Activated CD4-positive, alpha-beta memory T cell treated with anti-CD3 and anti-CD28 coated beads for 36 hours (primary cell): Measurements from ENCODE around the gene ZNF688. TPM values are rescaled to one million over a fixed set of nuclear protein-coding genes. Genes with fewer than 3 reads are reported as not detected.
"Not testable (repeated sequence)": the region's sequence is repeated elsewhere in the genome, so short reads cannot be mapped to it uniquely, and the experiment has no call there.

ENCODE experiments used
- CTCF ChIA-PET: fragments of 350-600 bp; sonication (Branson Sonifier 250); formaldehyde crosslinking; loops from one replicate; lab custom pipeline; 2021; ENCODE audit warnings: antibody characterized with exemption, inconsistent platforms; lab: Charles Lee
- POLR2A ChIA-PET: fragments of 350-600 bp; sonication (Branson Sonifier 250); formaldehyde crosslinking; loops from one replicate; lab custom pipeline; 2021; ENCODE audit warnings: antibody characterized with exemption; lab: Charles Lee
- DNase-seq: peaks from one replicate; pipeline ENCODE4 v3.0.0-alpha.2; 2020
- H3K27ac Mint-ChIP-seq: one replicate; pipeline ENCODE4 v1.8.0; 2021; ENCODE audit warnings: mixed read lengths
- H3K27me3 Mint-ChIP-seq: one replicate; pipeline ENCODE4 v1.8.0; 2021; ENCODE audit warnings: mixed read lengths
- H3K36me3 Mint-ChIP-seq: one replicate; pipeline ENCODE4 v1.8.0; 2021; ENCODE audit warnings: mixed read lengths
- H3K4me1 Mint-ChIP-seq: one replicate; pipeline ENCODE4 v1.8.0; 2021; ENCODE audit warnings: low read depth, mixed read lengths
- H3K4me3 Mint-ChIP-seq: one replicate; pipeline ENCODE4 v1.8.0; 2021; ENCODE audit warnings: mild to moderate bottlenecking, mixed read lengths
- H3K9me3 Mint-ChIP-seq: one replicate; pipeline ENCODE4 v1.8.0; 2021; ENCODE audit warnings: mixed read lengths
- intact Hi-C: fragments of 100-400 bp; cut with micrococcal nuclease; formaldehyde crosslinking; loops from one replicate; pipeline ENCODE4 v1.15.1; 2023
- total RNA-seq, 2 experiments: library from RNA; stranded (reverse); gene quantifications; one replicate each; pipeline ENCODE4 v1.2.3, GENCODE V29; 2021

Gene ZNF688
- total RNA-seq, 2 experiments from 2014 or later = 9.2 to 9.3 TPM

- Mint-ChIP-seq H3K36me3 (peaks cover 23% of the 10 kb centered on the region), H3K4me3 (no peak overlapping the region), H3K27me3 (no peaks in the 10 kb centered on the region), H3K9me3 (no peaks in the 10 kb centered on the region), H3K4me1 (peaks cover 21% of the 10 kb centered on the region), H3K27ac (no peak overlapping the region)
- POLR2A ChIA-PET = interaction anchor here (2.5 kb wide), 1 partner anchor 11 kb away, joined by 14 read pairs; the partner anchor contains the start of gene ZNF747
- intact Hi-C loops = loop anchor here (5.0 kb wide), 1 partner anchor 37 kb away; no protein-coding TSS in a partner anchor
- DNase-seq = no peak
- CTCF ChIA-PET = interaction anchor here (1.0 to 1.6 kb wide), 2 partner anchors 74 to 106 kb away, joined by 3 to 8 read pairs; no protein-coding TSS in a partner anchor
Measured at GRCh38 chr16:30523768-30524574, 47.5 kb downstream of the ZNF688 start.

GRCh38 chr16:30522702-30523463 lies 48.6 kb downstream of the ZNF688 start:
- not testable (repeated sequence) for DNase-seq, H3K27me3 Mint-ChIP-seq, H3K4me3 Mint-ChIP-seq, H3K9me3 Mint-ChIP-seq, H3K27ac Mint-ChIP-seq
- POLR2A ChIA-PET = interaction anchor here (1.0 kb wide), 2 partner anchors 75 to 93 kb away, joined by 3 read pairs; partner anchors contain the start of gene DCTPP1
- CTCF ChIA-PET = interaction anchor here (1.0 to 2.1 kb wide), 2 partner anchors 76 to 105 kb away, joined by 3 to 8 read pairs; no protein-coding TSS in a partner anchor
- intact Hi-C loops = loop anchor here (5.0 kb wide), 1 partner anchor 36 kb away; no protein-coding TSS in a partner anchor
- H3K4me1 Mint-ChIP-seq = peaks cover 19% of the 10 kb centered on the region
- peaks cover 31% of the 10 kb centered on the region for H3K36me3 Mint-ChIP-seq

- peaks cover 13% of the 10 kb centered on the region for H3K4me1 Mint-ChIP-seq
- H3K27me3 Mint-ChIP-seq = no peaks in the 10 kb centered on the region
- no peak for DNase-seq
- ChIA-PET POLR2A (interaction anchor here (0.6 to 1.0 kb wide), 3 partner anchors 76 to 92 kb away, joined by 3 read pairs; partner anchors contain the start of gene DCTPP1), CTCF (interaction anchor here (0.7 to 2.1 kb wide), 2 partner anchors 76 to 93 kb away, joined by 3 to 8 read pairs; no protein-coding TSS in a partner anchor)
- H3K4me3 Mint-ChIP-seq = no peak overlapping the region
- H3K36me3 Mint-ChIP-seq = peaks cover 39% of the 10 kb centered on the region
- intact Hi-C loops = loop anchor here (5.0 kb wide), 1 partner anchor 35 kb away; no protein-coding TSS in a partner anchor
- H3K9me3 Mint-ChIP-seq = no peaks in the 10 kb centered on the region
- peak overlapping the region; percentile 40 for H3K27ac Mint-ChIP-seq
Measured at GRCh38 chr16:30521873-30522641, 49.5 kb downstream of the ZNF688 start.

GRCh38 chr16:30521476-30521872 lies 50.0 kb downstream of the ZNF688 start:
- no peak for DNase-seq
- ChIA-PET CTCF (interaction anchor here (2.1 kb wide), 1 partner anchor 77 kb away, joined by 8 read pairs; no protein-coding TSS in a partner anchor), POLR2A (interaction anchor here (0.6 kb wide), 1 partner anchor 85 kb away, joined by 3 read pairs; no protein-coding TSS in a partner anchor)
- no peaks in the 10 kb centered on the region for H3K27me3 Mint-ChIP-seq
- no peaks in the 10 kb centered on the region for H3K9me3 Mint-ChIP-seq
- H3K4me1 Mint-ChIP-seq = peaks cover 13% of the 10 kb centered on the region
- H3K27ac Mint-ChIP-seq = no peak overlapping the region
- peaks cover 45% of the 10 kb centered on the region for H3K36me3 Mint-ChIP-seq
- intact Hi-C loops = loop anchor here (5.0 kb wide), 1 partner anchor 34 kb away; no protein-coding TSS in a partner anchor
- H3K4me3 Mint-ChIP-seq = no peak overlapping the region

Other genes with a start within 250 kb of the ZNF688 start
- gene CD2BP2, start 216.4 kb downstream of the ZNF688 start, total RNA-seq = 10 to 100 TPM; 60.7 to 61.4 TPM
- gene TBC1D10B, start 201.2 kb downstream of the ZNF688 start, total RNA-seq = 10 to 100 TPM; 54.7 to 54.8 TPM
- gene MYL11, start 196.9 kb downstream of the ZNF688 start, total RNA-seq = 1 to 10 TPM in 1 of 2 experiments, under 1 TPM in 1; 0.83 to 1.6 TPM
- 100 to 1,000 TPM; 199 to 202 TPM for gene SEPTIN1, start 189.2 kb downstream of the ZNF688 start, total RNA-seq
- gene ZNF48, start 176.3 kb downstream of the ZNF688 start, total RNA-seq = 10 to 100 TPM; 13.1 to 13.6 TPM
- 1 to 10 TPM; 5.4 to 5.7 TPM for gene ZNF771, start 164.1 kb downstream of the ZNF688 start, total RNA-seq
- 10 to 100 TPM; 87.5 to 96.6 TPM for gene DCTPP1, start 141.7 kb downstream of the ZNF688 start, total RNA-seq
- 10 to 100 TPM; 61.4 to 61.7 TPM for gene SEPHS2, start 125.8 kb downstream of the ZNF688 start, total RNA-seq
- 100 to 1,000 TPM; 218 to 226 TPM for gene ITGAL, start 99.0 kb downstream of the ZNF688 start, total RNA-seq
- gene ZNF768, start 45.1 kb downstream of the ZNF688 start, total RNA-seq = 10 to 100 TPM; 14.2 to 14.3 TPM
- 1 to 10 TPM; 7.2 to 7.6 TPM for gene ZNF747, start 36.9 kb downstream of the ZNF688 start, total RNA-seq
- gene ZNF764, start 13.3 kb downstream of the ZNF688 start, total RNA-seq = 10 to 100 TPM; 13.7 to 14.2 TPM
- 10 to 100 TPM; 14.0 to 15.0 TPM for gene ZNF785, start 14.0 kb upstream of the ZNF688 start, total RNA-seq
- gene ZNF689, start 38.7 kb upstream of the ZNF688 start, total RNA-seq = 1 to 10 TPM; 8.7 to 9.9 TPM
- 10 to 100 TPM; 73.2 to 83.2 TPM for gene PRR14, start 79.2 kb upstream of the ZNF688 start, total RNA-seq
- gene FBRS, start 86.7 kb upstream of the ZNF688 start, total RNA-seq = 10 to 100 TPM; 91.8 to 95.6 TPM
- gene SRCAP, start 127.5 kb upstream of the ZNF688 start, total RNA-seq = 10 to 100 TPM; 48.4 to 54.0 TPM
- 10 to 100 TPM; 24.1 to 27.9 TPM for gene PHKG2, start 176.7 kb upstream of the ZNF688 start, total RNA-seq
- 1 to 10 TPM; 3.8 to 4.9 TPM for gene CFAP119, start 190.3 kb upstream of the ZNF688 start, total RNA-seq
- 10 to 100 TPM; 70.9 to 72.8 TPM for gene RNF40, start 190.6 kb upstream of the ZNF688 start, total RNA-seq
- 1 to 10 TPM; 2.9 to 3.1 TPM for gene ZNF629, start 215.5 kb upstream of the ZNF688 start, total RNA-seq